Activated CD8-positive, alpha-beta memory T cell treated with anti-CD3 and anti-CD28 coated beads, Interleukin-2, amount 50 U/mL, for 1 hour (primary cell): ENCODE measurements around the gene CACNA2D3.

Experiments
- DNase-seq: peaks from one replicate; pipeline ENCODE4 v3.0.0-alpha.2; 2020; ENCODE audit errors: extremely low read depth

CACNA2D3 gene

GRCh38 chr3:54274607-54275006, 152.3 kb downstream of the CACNA2D3 start:
- DNase-seq: no peak

- DNase-seq: no peak
Measured at GRCh38 chr3:54279005-54279583, 156.7 kb downstream of the CACNA2D3 start.

DNA sequence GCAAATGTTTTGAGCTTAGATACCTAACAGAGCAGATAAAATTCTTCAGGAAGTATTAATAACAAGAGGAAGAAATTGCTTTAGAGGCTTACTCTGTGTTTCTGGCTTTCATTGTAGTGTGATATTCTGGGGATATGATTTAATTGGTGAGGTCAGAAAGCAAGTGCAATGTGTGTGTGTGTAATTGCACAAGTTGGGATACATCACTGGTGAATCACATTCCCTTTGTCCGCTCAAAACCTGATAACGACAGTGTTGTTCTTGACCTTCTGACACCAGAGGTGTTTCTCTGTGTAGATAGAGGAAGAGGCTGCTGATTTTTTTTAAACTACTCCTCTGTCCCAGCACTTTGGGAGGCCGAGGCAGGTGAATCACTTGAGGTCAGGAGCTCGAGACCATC, 161.1 kb downstream of the CACNA2D3 start:
- no peak for DNase-seq

- DNase-seq: no peak
Measured at GRCh38 chr3:54294214-54294613, 171.9 kb downstream of the CACNA2D3 start.

DNA sequence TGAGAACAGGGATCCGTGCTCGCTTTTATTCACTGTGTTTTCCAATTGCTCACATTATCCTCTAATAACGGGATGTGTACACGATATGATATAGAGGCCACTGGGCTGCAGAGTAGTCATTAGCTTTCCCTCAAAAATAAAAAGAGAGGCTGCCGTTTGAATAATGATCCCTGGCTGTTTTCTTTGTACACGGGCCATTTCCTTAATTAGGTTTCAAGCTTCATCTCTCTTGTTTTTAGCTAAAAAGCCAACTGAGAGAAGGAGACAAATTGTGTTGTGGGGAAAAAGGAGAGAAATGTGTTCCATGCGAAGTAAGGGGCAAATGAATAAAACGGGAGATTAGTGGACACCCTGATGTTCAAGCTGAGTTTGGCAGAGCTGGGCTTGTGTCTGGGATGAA, 174.2 kb downstream of the CACNA2D3 start:
- DNase-seq: no peak

- DNase-seq: no peak
Measured at GRCh38 chr3:54299169-54299935, 177.0 kb downstream of the CACNA2D3 start.

DNA sequence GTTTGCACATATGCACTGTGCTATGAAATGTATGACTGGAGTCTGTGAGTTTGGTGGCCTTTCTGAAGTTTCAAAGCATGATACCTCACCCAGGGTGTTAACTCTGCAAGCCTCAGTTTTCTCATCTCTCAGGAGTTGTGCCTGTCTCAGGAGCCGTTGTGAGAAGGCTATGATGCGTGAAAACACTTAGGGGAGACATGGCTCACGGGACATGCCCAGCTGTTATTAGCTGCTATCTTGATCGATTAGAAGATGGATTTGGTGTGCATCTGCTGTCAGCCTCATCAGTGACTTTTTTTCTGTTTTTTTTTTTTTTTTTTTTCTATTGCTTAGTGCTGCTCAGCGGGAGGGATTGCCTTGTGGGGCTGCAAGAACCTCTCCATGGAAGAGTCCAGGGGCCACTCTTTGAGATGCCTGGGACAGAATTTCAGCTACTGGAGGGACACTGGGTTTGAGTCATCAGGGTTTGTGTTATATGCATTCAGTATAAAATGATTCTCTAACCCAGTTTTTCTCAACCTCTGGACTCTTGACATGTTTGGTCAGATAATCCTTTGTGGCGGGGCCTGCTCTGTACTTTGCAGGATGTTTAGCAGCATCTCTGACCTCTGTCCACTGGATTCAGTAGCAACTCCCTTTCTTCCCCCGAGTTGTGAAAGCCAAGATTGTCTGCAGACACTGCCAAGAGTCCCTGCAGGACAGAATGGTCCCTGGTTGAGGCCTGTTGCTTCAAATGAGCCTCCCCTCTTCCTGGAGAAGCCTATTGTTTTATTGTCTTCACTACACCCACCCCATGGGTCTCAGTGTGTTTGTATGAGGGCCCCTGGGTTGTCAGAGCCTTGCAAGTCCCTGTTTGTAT, 181.4 kb downstream of the CACNA2D3 start:
- no peak for DNase-seq

- DNase-seq: no peak
Measured at GRCh38 chr3:54304877-54305276, 182.5 kb downstream of the CACNA2D3 start.

DNA sequence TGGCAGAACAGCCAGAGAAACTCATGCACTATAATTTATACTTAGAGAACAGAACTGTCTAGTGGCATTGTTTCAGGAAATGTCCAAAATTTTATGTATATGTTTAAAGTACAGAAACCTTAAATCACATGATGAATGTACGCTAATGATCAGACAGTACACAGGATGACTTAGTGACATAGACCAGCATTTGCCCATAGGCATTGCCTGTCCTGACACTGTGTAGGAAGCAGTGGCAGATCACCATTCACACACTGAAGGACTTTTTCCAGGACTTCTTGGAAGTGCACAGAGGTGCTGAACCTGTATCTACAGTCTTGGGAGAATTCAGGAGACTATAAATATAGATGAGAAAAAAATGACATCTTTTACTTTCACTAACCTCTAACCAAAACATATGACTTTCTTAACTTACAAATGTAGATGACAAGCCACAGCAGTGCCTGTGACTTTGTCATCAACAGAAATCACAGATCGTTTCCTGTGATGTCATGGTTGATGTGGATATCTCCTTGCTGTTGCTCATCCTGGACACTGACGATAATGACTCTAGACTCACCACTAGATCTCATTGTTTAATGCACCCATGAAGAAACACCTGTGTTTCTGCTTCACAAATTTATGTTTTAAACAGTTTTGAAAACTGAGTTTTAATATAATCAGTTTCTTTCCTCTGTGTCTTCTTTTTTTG, 183.2 kb downstream of the CACNA2D3 start:
- no peak for DNase-seq

DNA sequence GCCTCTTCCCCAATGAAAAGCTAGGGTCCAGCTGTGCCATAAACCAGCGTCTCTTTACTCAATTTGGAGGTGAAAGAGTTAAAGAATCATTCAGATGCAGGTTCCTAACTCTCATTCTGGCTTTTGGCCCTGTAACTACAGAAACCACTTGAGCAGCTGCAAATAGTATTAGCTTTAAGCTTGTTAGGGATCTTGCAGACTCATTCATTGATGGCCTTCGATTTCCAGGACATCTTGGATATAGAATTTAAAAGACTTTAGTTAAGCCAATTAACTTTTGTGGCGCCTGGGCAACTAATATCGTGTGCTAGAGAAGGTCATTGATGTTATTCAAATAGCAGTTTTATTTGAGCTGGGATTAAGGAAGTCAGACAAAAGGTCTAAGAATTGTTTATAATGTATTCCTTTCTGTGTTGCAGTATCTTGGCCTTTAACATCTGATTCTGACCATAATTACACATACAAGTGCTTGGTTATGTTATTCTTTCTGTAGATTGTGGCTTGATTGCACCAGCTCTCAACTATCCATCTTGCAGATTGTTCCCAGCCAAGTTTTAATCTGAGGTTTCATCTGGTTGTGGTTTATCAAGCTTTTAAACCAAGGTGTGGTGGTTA, 185.3 kb downstream of the CACNA2D3 start:
- DNase-seq: no peak

- DNase-seq: no peak
Measured at GRCh38 chr3:54309601-54310000, 187.2 kb downstream of the CACNA2D3 start.

GRCh38 chr3:54311211-54311747, 188.9 kb downstream of the CACNA2D3 start:
- DNase-seq: no peak

GRCh38 chr3:54312156-54312899, 190.0 kb downstream of the CACNA2D3 start:
- no peak for DNase-seq

DNA sequence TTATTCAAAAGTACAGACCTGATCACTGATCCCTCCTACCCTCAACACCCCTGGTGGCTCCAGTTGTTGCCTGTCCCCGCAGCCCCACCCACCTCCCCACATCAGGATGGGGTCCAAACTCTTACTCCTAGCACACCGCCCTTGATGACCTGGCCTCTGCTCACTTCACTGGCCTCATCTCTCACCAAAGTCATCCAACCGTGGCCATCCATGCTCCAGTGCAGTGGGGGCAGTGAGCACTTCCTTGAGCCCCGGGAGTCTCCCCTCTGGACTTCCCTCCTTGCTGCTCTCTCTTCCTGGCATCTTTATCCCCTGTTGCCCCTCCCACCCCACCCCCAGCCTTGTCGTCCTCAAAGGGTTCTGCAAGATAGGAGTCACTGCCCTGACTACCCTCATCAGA, 191.1 kb downstream of the CACNA2D3 start:
- DNase-seq: no peak

DNA sequence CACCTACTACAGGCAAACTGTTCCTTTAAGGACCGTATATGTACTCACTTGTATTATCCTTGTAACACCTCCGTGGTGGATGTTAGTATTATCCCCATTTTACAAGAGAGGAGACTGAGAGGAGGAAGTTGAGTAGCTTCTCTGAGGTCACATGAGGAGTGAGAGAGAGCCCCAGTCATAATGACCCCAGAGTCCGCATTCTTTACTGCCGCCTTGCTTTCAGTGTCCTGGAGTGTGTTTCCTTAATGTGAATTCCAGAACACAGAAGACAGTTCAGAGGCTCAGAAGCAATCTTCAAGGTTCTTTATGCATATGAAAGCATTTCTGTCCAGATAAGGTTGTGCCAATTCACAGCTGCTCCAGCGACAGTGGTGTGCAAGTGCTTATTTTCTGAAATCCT, 199.2 kb downstream of the CACNA2D3 start:
- no peak for DNase-seq

- DNase-seq: no peak
Measured at GRCh38 chr3:54322354-54322753, 200.0 kb downstream of the CACNA2D3 start.

GRCh38 chr3:54324103-54324502, 201.8 kb downstream of the CACNA2D3 start:
- DNase-seq: no peak

DNA sequence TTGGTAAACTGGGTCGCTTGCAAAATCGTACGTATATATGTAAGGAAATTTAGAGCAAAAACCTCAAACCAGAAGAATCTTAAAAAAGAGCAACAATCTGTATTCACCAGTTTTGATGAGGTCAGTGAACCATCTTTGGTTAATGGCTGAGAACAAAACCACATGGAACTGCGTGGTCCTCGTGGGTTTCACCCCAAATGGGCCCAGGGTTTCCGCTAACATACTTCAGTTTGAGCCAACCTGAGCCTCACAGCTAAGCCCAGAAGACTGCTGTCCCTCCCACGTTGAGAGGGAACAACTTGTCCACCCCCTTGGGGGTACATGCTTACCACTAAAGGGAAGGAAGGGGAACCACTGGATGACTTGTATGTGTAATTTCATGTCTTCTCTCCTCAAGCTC, 204.6 kb downstream of the CACNA2D3 start:
- DNase-seq: no peak

DNA sequence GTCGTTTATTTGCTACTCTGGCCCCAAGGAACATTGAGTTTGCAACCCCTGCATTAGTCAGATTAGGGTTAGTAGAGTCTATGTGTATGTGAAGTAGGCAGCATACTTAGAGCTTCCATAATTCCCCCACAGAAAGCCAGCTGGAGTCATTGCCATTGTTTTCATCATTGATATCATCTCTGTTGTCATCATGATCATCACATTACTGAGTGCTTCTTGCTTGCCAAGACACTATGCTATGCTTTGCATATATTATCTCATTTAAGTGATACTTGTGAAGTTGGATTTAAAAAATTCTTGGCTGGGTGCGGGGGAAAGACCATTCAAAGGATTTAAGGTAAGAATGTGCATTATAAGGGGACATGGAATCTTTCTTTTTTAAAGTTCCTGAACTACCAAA, 209.0 kb downstream of the CACNA2D3 start:
- DNase-seq: no peak

DNA sequence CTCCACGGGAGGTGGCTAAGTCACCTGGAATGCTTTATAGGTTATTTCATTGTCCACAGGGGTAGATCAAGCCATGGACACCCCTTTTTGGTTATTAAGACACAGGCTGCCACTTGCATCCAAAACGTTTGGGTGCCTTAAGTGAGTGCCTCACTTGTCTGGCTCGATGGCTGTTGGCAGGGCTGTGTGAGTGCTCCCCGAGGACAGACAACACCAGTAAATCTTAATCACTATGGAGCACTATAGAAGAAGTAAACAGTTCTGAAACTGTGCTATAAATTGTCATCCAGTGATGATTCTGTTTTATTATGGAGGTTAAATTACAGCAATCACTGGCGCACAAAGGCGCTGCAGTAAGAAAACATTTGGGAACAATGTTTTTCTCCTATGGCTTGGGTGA, 215.5 kb downstream of the CACNA2D3 start:
- DNase-seq: no peak

DNA sequence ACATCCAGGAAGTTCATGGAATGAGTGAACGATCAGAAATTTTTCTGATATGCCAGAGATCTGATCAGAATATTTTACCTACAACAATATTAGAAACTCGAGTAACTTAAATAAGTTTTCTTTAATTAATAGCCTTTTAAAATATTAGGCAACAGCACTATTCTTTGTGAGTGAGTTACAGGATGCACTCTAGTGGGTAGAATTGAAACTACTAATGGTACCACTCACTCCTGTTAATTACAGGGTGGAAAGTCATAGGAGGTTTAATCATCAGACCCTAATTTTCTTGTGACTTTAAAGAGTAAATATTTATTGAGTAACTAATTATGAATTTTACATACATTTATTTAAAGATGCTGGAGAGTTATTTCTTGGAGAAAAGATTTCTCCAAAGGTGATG, 217.3 kb downstream of the CACNA2D3 start:
- DNase-seq: no peak
